Retinal pigment epithelial cell (primary cell): ENCODE data around the gene TRIO.
"Not testable (repeated sequence)": the region's sequence is repeated elsewhere in the genome, so short reads cannot be mapped to it uniquely, and the experiment has no call there.

ENCODE experiments used
- DNase-seq: peaks from one replicate; pipeline ENCODE4 v3.0.0-alpha.2; 2010; ENCODE audit warnings: low read depth
- H3K4me3 ChIP-seq: 2 replicates; pipeline ENCODE4 v1.5.1; 2011; ENCODE audit warnings: mild to moderate bottlenecking, low read length, control low read depth, moderate library complexity
- CTCF ChIP-seq: conservative IDR thresholded peaks from 2 replicates; pipeline ENCODE4 v1.5.1; 2011; ENCODE audit warnings: low read depth, low read length, control low read depth, inconsistent platforms

Gene TRIO

GRCh38 chr5:14379739-14380497, 236.8 kb downstream of the TRIO start:
- DNase-seq, result no peak
- TF ChIP-seq CTCF, result no peak
- H3K4me3 ChIP-seq, result no peak overlapping the region

GRCh38 chr5:14380712-14381111, 237.6 kb downstream of the TRIO start:
- H3K4me3 ChIP-seq, result no peak overlapping the region
- DNase-seq, result no peak

GRCh38 chr5:14382640-14383039, 239.5 kb downstream of the TRIO start:
- H3K4me3 ChIP-seq, result no peak overlapping the region
- no peak for TF ChIP-seq CTCF
- DNase-seq, result no peak

More at GRCh38 chr5:14380712-14381111, 237.6 kb downstream of the TRIO start:
- TF ChIP-seq CTCF, result no peak

GRCh38 chr5:14383923-14384322, 240.8 kb downstream of the TRIO start:
- no peak overlapping the region for H3K4me3 ChIP-seq
- TF ChIP-seq CTCF, result no peak
- DNase-seq, result no peak

GRCh38 chr5:14385019-14385418, 241.9 kb downstream of the TRIO start:
- no peak for DNase-seq
- no peak overlapping the region for H3K4me3 ChIP-seq
- no peak for TF ChIP-seq CTCF

- no peak for TF ChIP-seq CTCF
- no peak overlapping the region for H3K4me3 ChIP-seq
- no peak for DNase-seq
Measured at GRCh38 chr5:14386884-14387624, 243.9 kb downstream of the TRIO start.

GRCh38 chr5:14388741-14389140, 245.6 kb downstream of the TRIO start:
- no peak for TF ChIP-seq CTCF
- DNase-seq, result peak; percentile 34
- H3K4me3 ChIP-seq, result no peak overlapping the region

GRCh38 chr5:14392552-14392951, 249.4 kb downstream of the TRIO start:
- not testable (repeated sequence) for DNase-seq, H3K4me3 ChIP-seq
